ENCODE results near the gene SCAMP4. TPM values are rescaled to one million over a fixed set of nuclear protein-coding genes. Genes with fewer than 3 reads are reported as not detected.

The SCAMP4 gene
- 10 to 100 TPM; 23.1 to 25.1 TPM for total RNA-seq

GRCh38 chr19:1905110-1905862, at the start of gene SCAMP4, which contains the start of gene ADAT3:
Gene SCAMP4 (plus strand): TSS chr19:1905399. CDS start chr19:1915020, 9,621 bp downstream.
Gene ADAT3 (plus strand): TSS chr19:1905399. CDS start chr19:1912048, 6,649 bp downstream.
- intact Hi-C loops (cut with micrococcal nuclease): no loop called here
- Mint-ChIP-seq H3K36me3 (ENCODE audit: low read depth) (peaks cover 5% of the 10 kb centered on the region), H3K9me3 (no peaks in the 10 kb centered on the region), H3K27me3 (no peaks in the 10 kb centered on the region), H3K4me1 (ENCODE audit: low read depth) (peaks cover 50% of the 10 kb centered on the region), H3K4me3 (peak within 1 kb of the TSS; percentile 87), H3K27ac (peak within 1 kb of the TSS; percentile 90)
- CTCF ChIA-PET: interaction anchor here (0.6 to 1.8 kb wide), 3 partner anchors 10 to 67 kb away, joined by 3 to 5 read pairs (median 3); no protein-coding TSS in a partner anchor
- ATAC-seq (peak; percentile 98), DNase-seq (peak; percentile 99)
- POLR2A ChIA-PET: interaction anchor here (0.5 to 1.7 kb wide), 8 partner anchors 8 to 146 kb away, joined by 3 to 6 read pairs (median 4); partner anchors contain the start of gene MKNK2
- TF ChIP-seq CTCF (IDR thresholded peaks at IDR 0.05): no peak

- intact Hi-C loops (cut with micrococcal nuclease): no loop called here
- DNase-seq (peak; percentile 77), ATAC-seq (peak; percentile 37)
- Mint-ChIP-seq H3K27ac (peak overlapping the region; percentile 90), H3K27me3 (no peaks in the 10 kb centered on the region), H3K4me1 (ENCODE audit: low read depth) (peaks cover 60% of the 10 kb centered on the region), H3K36me3 (ENCODE audit: low read depth) (peaks cover 5% of the 10 kb centered on the region), H3K9me3 (no peaks in the 10 kb centered on the region), H3K4me3 (peak overlapping the region; percentile 85)
- ChIA-PET CTCF (interaction anchor here (0.6 to 1.3 kb wide), 2 partner anchors 9 to 53 kb away, joined by 3 read pairs; no protein-coding TSS in a partner anchor), POLR2A (interaction anchor here (0.6 to 2.1 kb wide), 6 partner anchors 9 to 72 kb away, joined by 4 to 7 read pairs (median 4); no protein-coding TSS in a partner anchor)
- no peak for TF ChIP-seq CTCF (IDR thresholded peaks at IDR 0.05)
Observed at GRCh38 chr19:1855828-1856255, 49.4 kb upstream of the SCAMP4 start.

- intact Hi-C loops (cut with micrococcal nuclease): no loop called here
- no peaks in the 10 kb centered on the region for H3K27me3 Mint-ChIP-seq
- ChIA-PET CTCF (no interaction called here), POLR2A (interaction anchor here (1.1 to 2.1 kb wide), 4 partner anchors 8 to 41 kb away, joined by 4 to 7 read pairs (median 4); no protein-coding TSS in a partner anchor)
- no peak for TF ChIP-seq CTCF (IDR thresholded peaks at IDR 0.05)
- peaks cover 5% of the 10 kb centered on the region for H3K36me3 Mint-ChIP-seq (ENCODE audit: low read depth)
- no peaks in the 10 kb centered on the region for H3K9me3 Mint-ChIP-seq
- peaks cover 60% of the 10 kb centered on the region for H3K4me1 Mint-ChIP-seq (ENCODE audit: low read depth)
- peak overlapping the region; percentile 90 for H3K27ac Mint-ChIP-seq
- ATAC-seq (no peak), DNase-seq (peak; percentile 28)
- H3K4me3 Mint-ChIP-seq: peak overlapping the region; percentile 85
Observed at GRCh38 chr19:1856345-1856697, 48.9 kb upstream of the SCAMP4 start.

GRCh38 chr19:1856698-1857603, 48.2 kb upstream of the SCAMP4 start:
- Mint-ChIP-seq H3K9me3 (no peaks in the 10 kb centered on the region), H3K36me3 (ENCODE audit: low read depth) (peaks cover 8% of the 10 kb centered on the region), H3K4me1 (ENCODE audit: low read depth) (peaks cover 64% of the 10 kb centered on the region), H3K27ac (peak overlapping the region; percentile 90), H3K4me3 (peak overlapping the region; percentile 85), H3K27me3 (no peaks in the 10 kb centered on the region)
- intact Hi-C loops (cut with micrococcal nuclease): no loop called here
- DNase-seq (peak; percentile 72), ATAC-seq (peak; percentile 12)
- no peak for TF ChIP-seq CTCF (IDR thresholded peaks at IDR 0.05)
- CTCF ChIA-PET: interaction anchor here (1.3 to 2.0 kb wide), 2 partner anchors 8 to 31 kb away, joined by 4 to 7 read pairs; partner anchors contain the start of gene REXO1
- POLR2A ChIA-PET: interaction anchor here (0.7 to 2.1 kb wide), 8 partner anchors 8 to 260 kb away, joined by 3 to 7 read pairs (median 4); partner anchors contain the start of genes ADAT3 and SCAMP4
